ENCODE data around the gene APBB2.
A peak's percentile ranks its signal among the peaks of the same experiment; 100 is the strongest.

Gene APBB2

GRCh38 chr4:40972722-40973121, 241.6 kb downstream of the APBB2 start:
- Mint-ChIP-seq H3K4me3 (no peak overlapping the region), H3K4me1 (no peaks in the 10 kb centered on the region), H3K27ac (no peak overlapping the region), H3K27me3 (peaks cover 23% of the 10 kb centered on the region), H3K9me3 (no peaks in the 10 kb centered on the region)
- no peak for DNase-seq
- no peak for ATAC-seq

- no peaks in the 10 kb centered on the region for H3K9me3 Mint-ChIP-seq
- no peaks in the 10 kb centered on the region for H3K4me1 Mint-ChIP-seq
- ATAC-seq (no peak), DNase-seq (no peak)
- H3K27me3 Mint-ChIP-seq = peaks cover 23% of the 10 kb centered on the region
- no peak overlapping the region for H3K27ac Mint-ChIP-seq
- H3K4me3 Mint-ChIP-seq = no peak overlapping the region
Measured at GRCh38 chr4:40971338-40971737, 243.0 kb downstream of the APBB2 start.

- Mint-ChIP-seq H3K27me3 (peaks cover 14% of the 10 kb centered on the region), H3K9me3 (no peaks in the 10 kb centered on the region), H3K4me1 (no peaks in the 10 kb centered on the region), H3K27ac (no peak overlapping the region), H3K4me3 (no peak overlapping the region)
- no peak for ATAC-seq
- DNase-seq = no peak
Measured at GRCh38 chr4:40969501-40969900, 244.8 kb downstream of the APBB2 start.

- ATAC-seq (no peak), DNase-seq (no peak)
- Mint-ChIP-seq H3K27me3 (no peaks in the 10 kb centered on the region), H3K27ac (no peak overlapping the region), H3K4me1 (no peaks in the 10 kb centered on the region), H3K9me3 (no peaks in the 10 kb centered on the region), H3K4me3 (no peak overlapping the region)
Measured at GRCh38 chr4:40967550-40967949, 246.8 kb downstream of the APBB2 start.

- Mint-ChIP-seq H3K4me3 (no peak overlapping the region), H3K27me3 (no peaks in the 10 kb centered on the region), H3K9me3 (no peaks in the 10 kb centered on the region), H3K4me1 (no peaks in the 10 kb centered on the region), H3K27ac (no peak overlapping the region)
- DNase-seq (no peak), ATAC-seq (no peak)
Measured at GRCh38 chr4:40966091-40966490, 248.3 kb downstream of the APBB2 start.

GRCh38 chr4:40963897-40964478, 250.4 kb downstream of the APBB2 start:
- Mint-ChIP-seq H3K27ac (no peak overlapping the region), H3K27me3 (no peaks in the 10 kb centered on the region), H3K4me1 (no peaks in the 10 kb centered on the region), H3K9me3 (no peaks in the 10 kb centered on the region), H3K4me3 (no peak overlapping the region)
- ATAC-seq = no peak
- DNase-seq = no peak

GRCh38 chr4:40962551-40963180, 251.7 kb downstream of the APBB2 start:
- Mint-ChIP-seq H3K27ac (no peak overlapping the region), H3K27me3 (no peaks in the 10 kb centered on the region), H3K9me3 (no peaks in the 10 kb centered on the region), H3K4me1 (no peaks in the 10 kb centered on the region), H3K4me3 (no peak overlapping the region)
- ATAC-seq (no peak), DNase-seq (no peak)

- H3K27me3 Mint-ChIP-seq = no peaks in the 10 kb centered on the region
- no peaks in the 10 kb centered on the region for H3K9me3 Mint-ChIP-seq
- no peaks in the 10 kb centered on the region for H3K4me1 Mint-ChIP-seq
- no peak overlapping the region for H3K4me3 Mint-ChIP-seq
- no peak for DNase-seq
- no peak for ATAC-seq
- H3K27ac Mint-ChIP-seq = no peak overlapping the region
Measured at GRCh38 chr4:40960941-40961340, 253.4 kb downstream of the APBB2 start.

GRCh38 chr4:40957281-40957680, 257.1 kb downstream of the APBB2 start:
- Mint-ChIP-seq H3K9me3 (no peaks in the 10 kb centered on the region), H3K4me1 (no peaks in the 10 kb centered on the region), H3K27me3 (no peaks in the 10 kb centered on the region), H3K27ac (no peak overlapping the region), H3K4me3 (no peak overlapping the region)
- ATAC-seq = no peak
- DNase-seq = no peak

GRCh38 chr4:40956721-40957255, 257.6 kb downstream of the APBB2 start:
- no peak for ATAC-seq
- Mint-ChIP-seq H3K27me3 (no peaks in the 10 kb centered on the region), H3K4me3 (no peak overlapping the region), H3K9me3 (no peaks in the 10 kb centered on the region), H3K4me1 (no peaks in the 10 kb centered on the region), H3K27ac (no peak overlapping the region)
- no peak for DNase-seq

GRCh38 chr4:40954088-40954668, 260.2 kb downstream of the APBB2 start:
- Mint-ChIP-seq H3K27ac (peak overlapping the region in 1 of 2 donors; percentile 82), H3K9me3 (no peaks in the 10 kb centered on the region), H3K4me1 (no peaks in the 10 kb centered on the region), H3K27me3 (no peaks in the 10 kb centered on the region), H3K4me3 (no peak overlapping the region)
- ATAC-seq = peak; percentile 28
- no peak for DNase-seq

- Mint-ChIP-seq H3K27me3 (no peaks in the 10 kb centered on the region), H3K4me1 (no peaks in the 10 kb centered on the region), H3K4me3 (no peak overlapping the region), H3K27ac (peak overlapping the region in 1 of 2 donors; percentile 82), H3K9me3 (no peaks in the 10 kb centered on the region)
- no peak for ATAC-seq
- DNase-seq = no peak
Measured at GRCh38 chr4:40953283-40954087, 260.9 kb downstream of the APBB2 start.

- Mint-ChIP-seq H3K27me3 (no peaks in the 10 kb centered on the region), H3K9me3 (no peaks in the 10 kb centered on the region), H3K4me3 (no peak overlapping the region), H3K27ac (no peak overlapping the region), H3K4me1 (no peaks in the 10 kb centered on the region)
- ATAC-seq (no peak), DNase-seq (no peak)
Measured at GRCh38 chr4:40952672-40953071, 261.7 kb downstream of the APBB2 start.

- no peak for DNase-seq
- no peak overlapping the region for H3K4me3 Mint-ChIP-seq
- ATAC-seq = no peak
- H3K9me3 Mint-ChIP-seq = no peaks in the 10 kb centered on the region
- H3K27me3 Mint-ChIP-seq = no peaks in the 10 kb centered on the region
- H3K4me1 Mint-ChIP-seq = no peaks in the 10 kb centered on the region
- H3K27ac Mint-ChIP-seq = no peak overlapping the region
Measured at GRCh38 chr4:40952217-40952616, 262.1 kb downstream of the APBB2 start.

- DNase-seq = no peak
- Mint-ChIP-seq H3K27ac (no peak overlapping the region), H3K27me3 (no peaks in the 10 kb centered on the region), H3K4me1 (no peaks in the 10 kb centered on the region), H3K9me3 (no peaks in the 10 kb centered on the region), H3K4me3 (no peak overlapping the region)
- ATAC-seq = no peak
Measured at GRCh38 chr4:40951026-40951425, 263.3 kb downstream of the APBB2 start.

Data from stimulated activated naive CD8-positive, alpha-beta T cell treated with anti-CD3 and anti-CD28 coated beads, Interleukin-15, amount 100 ng/mL, for 72 hours (primary cell).